ENCODE results near the gene FBXL19.

DNA sequence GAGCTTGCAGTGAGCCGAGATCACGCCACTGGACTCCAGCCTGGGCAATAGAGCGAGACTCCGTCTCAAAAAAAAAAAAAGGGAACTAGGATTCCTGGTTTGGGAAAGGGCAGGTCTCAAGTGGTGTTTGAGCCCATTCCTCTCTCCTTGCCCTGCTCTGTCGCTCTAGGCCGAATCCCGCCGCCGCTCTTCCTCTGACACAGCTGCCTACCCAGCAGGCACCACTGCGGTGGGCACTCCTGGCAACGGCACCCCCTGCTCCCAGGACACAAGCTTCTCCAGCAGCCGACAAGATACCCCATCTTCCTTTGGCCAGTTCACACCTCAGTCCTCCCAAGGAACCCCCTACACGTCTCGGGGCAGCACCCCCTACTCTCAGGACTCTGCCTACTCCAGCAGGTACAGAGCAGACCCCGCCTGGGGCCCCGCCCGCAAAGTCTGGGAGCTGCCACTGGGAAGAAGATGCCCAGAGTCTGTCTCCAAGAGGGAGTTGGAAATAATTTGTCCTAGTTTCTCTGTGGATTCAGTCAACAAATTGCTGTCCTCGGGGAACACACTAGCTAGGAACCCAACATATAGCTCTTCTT, 40.6 kb downstream of the FBXL19 start:
- TF ChIP-seq, protein P1, sequence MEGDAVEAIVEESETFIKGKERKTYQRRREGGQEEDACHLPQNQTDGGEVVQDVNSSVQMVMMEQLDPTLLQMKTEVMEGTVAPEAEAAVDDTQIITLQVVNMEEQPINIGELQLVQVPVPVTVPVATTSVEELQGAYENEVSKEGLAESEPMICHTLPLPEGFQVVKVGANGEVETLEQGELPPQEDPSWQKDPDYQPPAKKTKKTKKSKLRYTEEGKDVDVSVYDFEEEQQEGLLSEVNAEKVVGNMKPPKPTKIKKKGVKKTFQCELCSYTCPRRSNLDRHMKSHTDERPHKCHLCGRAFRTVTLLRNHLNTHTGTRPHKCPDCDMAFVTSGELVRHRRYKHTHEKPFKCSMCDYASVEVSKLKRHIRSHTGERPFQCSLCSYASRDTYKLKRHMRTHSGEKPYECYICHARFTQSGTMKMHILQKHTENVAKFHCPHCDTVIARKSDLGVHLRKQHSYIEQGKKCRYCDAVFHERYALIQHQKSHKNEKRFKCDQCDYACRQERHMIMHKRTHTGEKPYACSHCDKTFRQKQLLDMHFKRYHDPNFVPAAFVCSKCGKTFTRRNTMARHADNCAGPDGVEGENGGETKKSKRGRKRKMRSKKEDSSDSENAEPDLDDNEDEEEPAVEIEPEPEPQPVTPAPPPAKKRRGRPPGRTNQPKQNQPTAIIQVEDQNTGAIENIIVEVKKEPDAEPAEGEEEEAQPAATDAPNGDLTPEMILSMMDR (conservative IDR thresholded peaks at IDR 0.05; ENCODE audit: low read length), result no peak
- TF ChIP-seq EZH2phosphoT487 (IDR thresholded peaks at IDR 0.05; ENCODE audit: borderline replicate concordance, low read depth, low read length), result no peak

Data from OCI-LY7 (cell line).